ENCODE results near the gene HOMER1.

GRCh38 chr5:79456890-79457583 is 56.9 kb downstream of the HOMER1 start:
- TF ChIP-seq CTCF (conservative IDR thresholded peaks at IDR 0.05; ENCODE audit: low read depth, low read length) (no peak), MXI1 (IDR thresholded peaks at IDR 0.05; ENCODE audit: borderline replicate concordance, low read depth, low read length) (no peak), CEBPB (IDR thresholded peaks at IDR 0.05; ENCODE audit: low read depth, low read length) (no peak), POLR2A (IDR thresholded peaks at IDR 0.05; ENCODE audit: low read depth, low read length) (no peak), SMC3 (IDR thresholded peaks at IDR 0.05; ENCODE audit: low read depth, low read length) (no peak), CHD1 (IDR thresholded peaks at IDR 0.05; ENCODE audit: low read depth, low read length) (no peak), ELK1 (IDR thresholded peaks at IDR 0.05; ENCODE audit: borderline replicate concordance, low read depth, low read length) (no peak)
- TF ChIP-seq, protein P1, sequence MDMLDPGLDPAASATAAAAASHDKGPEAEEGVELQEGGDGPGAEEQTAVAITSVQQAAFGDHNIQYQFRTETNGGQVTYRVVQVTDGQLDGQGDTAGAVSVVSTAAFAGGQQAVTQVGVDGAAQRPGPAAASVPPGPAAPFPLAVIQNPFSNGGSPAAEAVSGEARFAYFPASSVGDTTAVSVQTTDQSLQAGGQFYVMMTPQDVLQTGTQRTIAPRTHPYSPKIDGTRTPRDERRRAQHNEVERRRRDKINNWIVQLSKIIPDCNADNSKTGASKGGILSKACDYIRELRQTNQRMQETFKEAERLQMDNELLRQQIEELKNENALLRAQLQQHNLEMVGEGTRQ (IDR thresholded peaks at IDR 0.05; ENCODE audit: low read depth, low read length), result no peak
